Choroid plexus epithelial cell (primary cell): ENCODE measurements around the gene TFB2M.
"Not testable (repeated sequence)": the region's sequence is repeated elsewhere in the genome, so short reads cannot be mapped to it uniquely, and the experiment has no call there.

Experiments used
- DNase-seq: peaks from one replicate; pipeline ENCODE4 v3.0.0-alpha.2; 2010; ENCODE audit warnings: low read depth
- H3K4me3 ChIP-seq: 2 replicates; pipeline ENCODE4 v1.5.1; 2011; ENCODE audit warnings: low read depth, mild to moderate bottlenecking, control low read depth, low read length, moderate library complexity
- CTCF ChIP-seq: conservative IDR thresholded peaks from 2 replicates; pipeline ENCODE4 v1.5.1; 2011; ENCODE audit warnings: low read depth, mild to moderate bottlenecking, control low read depth, inconsistent platforms, low read length, moderate library complexity

Gene TFB2M

GRCh38 chr1:246566128-246566812, at the start of gene TFB2M, which contains the start of gene CNST:
TSS of gene TFB2M (minus strand) at chr1:246566261. CDS start at chr1:246566138, 123 bp downstream.
TSS of gene CNST (plus strand) at chr1:246566456. CDS start at chr1:246591563, 25,107 bp downstream.
- no peak for TF ChIP-seq CTCF
- peak within 1 kb of the TSS; percentile 97 for H3K4me3 ChIP-seq
- DNase-seq, result peak; percentile 99

GRCh38 chr1:246613096-246613758, 47.2 kb upstream of the TFB2M start:
- no peak for TF ChIP-seq CTCF
- no peak overlapping the region for H3K4me3 ChIP-seq
- no peak for DNase-seq

GRCh38 chr1:246609632-246610031, 43.6 kb upstream of the TFB2M start:
- no peak overlapping the region for H3K4me3 ChIP-seq
- DNase-seq, result no peak
- no peak for TF ChIP-seq CTCF

GRCh38 chr1:246608616-246609376, 42.7 kb upstream of the TFB2M start:
- peak; percentile 97 for DNase-seq
- TF ChIP-seq CTCF, result peak; percentile 47
- no peak overlapping the region for H3K4me3 ChIP-seq

- TF ChIP-seq CTCF, result no peak
- DNase-seq, result no peak
Observed at GRCh38 chr1:246607462-246607861, 41.4 kb upstream of the TFB2M start.

GRCh38 chr1:246605231-246605630, 39.2 kb upstream of the TFB2M start:
- H3K4me3 ChIP-seq, DNase-seq: not testable (repeated sequence)

More at GRCh38 chr1:246607462-246607861, 41.4 kb upstream of the TFB2M start:
- H3K4me3 ChIP-seq, result no peak overlapping the region

GRCh38 chr1:246602194-246602593, 36.1 kb upstream of the TFB2M start:
- DNase-seq, result no peak
- H3K4me3 ChIP-seq, result no peak overlapping the region
- TF ChIP-seq CTCF, result no peak
